HG03342 (cell line): ENCODE results near the gene VSIG1.
A peak's percentile ranks its signal among the peaks of the same experiment; 100 is the strongest.

ENCODE experiments used
- ATAC-seq: cut with Tn5 transposase; IDR thresholded peaks from one replicate; pipeline ENCODE4 v1.9.1; 2021; ENCODE audit warnings: mild to moderate bottlenecking, moderate library complexity; ENCODE audit not compliant: unreplicated experiment

VSIG1 gene

GRCh38 chrX:108044554-108045256 lies at the start of gene VSIG1:
Gene VSIG1 (plus strand): TSS chrX:108045065. CDS start chrX:108045131, 66 bp downstream.
- no peak for ATAC-seq

GRCh38 chrX:107996124-107996523 lies 48.7 kb upstream of the VSIG1 start:
- no peak for ATAC-seq

GRCh38 chrX:108000751-108001150 lies 44.1 kb upstream of the VSIG1 start:
- ATAC-seq: peak; percentile 8

GRCh38 chrX:108001218-108001814 lies 43.5 kb upstream of the VSIG1 start:
- peak; percentile 92 for ATAC-seq

GRCh38 chrX:108018656-108019381 lies 26.0 kb upstream of the VSIG1 start:
- ATAC-seq: no peak

- no peak for ATAC-seq
Observed at GRCh38 chrX:108019382-108019875, 25.4 kb upstream of the VSIG1 start.

- ATAC-seq: peak; percentile 68
Observed at GRCh38 chrX:108020631-108021030, 24.2 kb upstream of the VSIG1 start.

GRCh38 chrX:108022491-108023089 lies 22.3 kb upstream of the VSIG1 start:
- ATAC-seq: no peak

- ATAC-seq: no peak
Observed at GRCh38 chrX:108025376-108025775, 19.5 kb upstream of the VSIG1 start.

- ATAC-seq: no peak
Observed at GRCh38 chrX:108025954-108026600, 18.8 kb upstream of the VSIG1 start.

- no peak for ATAC-seq
Observed at GRCh38 chrX:108028854-108029253, 16.0 kb upstream of the VSIG1 start.

GRCh38 chrX:108029928-108030711 lies 14.7 kb upstream of the VSIG1 start:
- peak; percentile 70 for ATAC-seq

- ATAC-seq: no peak
Observed at GRCh38 chrX:108032944-108033343, 11.9 kb upstream of the VSIG1 start.

- ATAC-seq: no peak
Observed at GRCh38 chrX:108033890-108034289, 11.0 kb upstream of the VSIG1 start.

- ATAC-seq: no peak
Observed at GRCh38 chrX:108034725-108035124, 10.1 kb upstream of the VSIG1 start.

GRCh38 chrX:108036298-108036973 lies 8.4 kb upstream of the VSIG1 start:
- no peak for ATAC-seq

GRCh38 chrX:108049649-108050048 lies 4.8 kb downstream of the VSIG1 start:
- ATAC-seq: no peak

GRCh38 chrX:108053218-108053617 lies 8.4 kb downstream of the VSIG1 start:
- ATAC-seq: peak; percentile 63

GRCh38 chrX:108055546-108055945 lies 10.7 kb downstream of the VSIG1 start:
- ATAC-seq: no peak

GRCh38 chrX:108059801-108060200 lies 14.9 kb downstream of the VSIG1 start:
- no peak for ATAC-seq
